OCI-LY7 (cell line): ENCODE data around the gene BPGM.

Experiments used
- EZH2phosphoT487 ChIP-seq: fragments of 200-600 bp; sonication (generic); IDR thresholded peaks from 2 replicates; pipeline ENCODE4 v1.6.1; 2018; ENCODE audit warnings: low read depth, borderline replicate concordance, mild to moderate bottlenecking, mixed run types, antibody characterized with exemption, low read length, moderate library complexity, mixed read lengths
- TF ChIP-seq, protein P1 (sequence below): fragments of 200-600 bp; sonication (generic); conservative IDR thresholded peaks from 2 replicates; pipeline ENCODE4 v1.5.1; 2014; ENCODE audit warnings: mild to moderate bottlenecking, antibody characterized with exemption, low read length, moderate library complexity, mixed read lengths

GRCh38 chr7:134708692-134709091 is 62.0 kb downstream of the BPGM start:
- TF ChIP-seq, protein P1, sequence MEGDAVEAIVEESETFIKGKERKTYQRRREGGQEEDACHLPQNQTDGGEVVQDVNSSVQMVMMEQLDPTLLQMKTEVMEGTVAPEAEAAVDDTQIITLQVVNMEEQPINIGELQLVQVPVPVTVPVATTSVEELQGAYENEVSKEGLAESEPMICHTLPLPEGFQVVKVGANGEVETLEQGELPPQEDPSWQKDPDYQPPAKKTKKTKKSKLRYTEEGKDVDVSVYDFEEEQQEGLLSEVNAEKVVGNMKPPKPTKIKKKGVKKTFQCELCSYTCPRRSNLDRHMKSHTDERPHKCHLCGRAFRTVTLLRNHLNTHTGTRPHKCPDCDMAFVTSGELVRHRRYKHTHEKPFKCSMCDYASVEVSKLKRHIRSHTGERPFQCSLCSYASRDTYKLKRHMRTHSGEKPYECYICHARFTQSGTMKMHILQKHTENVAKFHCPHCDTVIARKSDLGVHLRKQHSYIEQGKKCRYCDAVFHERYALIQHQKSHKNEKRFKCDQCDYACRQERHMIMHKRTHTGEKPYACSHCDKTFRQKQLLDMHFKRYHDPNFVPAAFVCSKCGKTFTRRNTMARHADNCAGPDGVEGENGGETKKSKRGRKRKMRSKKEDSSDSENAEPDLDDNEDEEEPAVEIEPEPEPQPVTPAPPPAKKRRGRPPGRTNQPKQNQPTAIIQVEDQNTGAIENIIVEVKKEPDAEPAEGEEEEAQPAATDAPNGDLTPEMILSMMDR = no peak
- no peak for TF ChIP-seq EZH2phosphoT487
